ENCODE measurements around the gene ACSF2. TPM values are rescaled to one million over a fixed set of nuclear protein-coding genes. Genes with fewer than 3 reads are reported as not detected.
A peak's percentile ranks its signal among the peaks of the same experiment; 100 is the strongest.

ACSF2 gene
- polyA plus RNA-seq, 1 of the 3 experiments (the other 2 are of a cell fraction), result 46.6 TPM

GRCh38 chr17:50422738-50423137 lies 3.3 kb upstream of the ACSF2 start:
- no peak for DNase-seq
- H3F3A ChIP-seq (replicated peaks; ENCODE audit: insufficient read depth), result peaks cover 39% of the 10 kb centered on the region
- POLR2A ChIA-PET, result no interaction called here
- H3K4me1 ChIP-seq (ENCODE audit: control insufficient read depth in 1 of 2, insufficient read depth in 2 of 2, low read depth in 1 of 2, low read length in 1 of 2), result peaks cover 21% of the 10 kb centered on the region in 2 experiments; a peak in 3 of 4 replicates
- H2AFZ ChIP-seq (ENCODE audit: low read depth), result no peak overlapping the region
- H3K79me2 ChIP-seq (ENCODE audit: insufficient read depth), result peaks cover 22% of the 10 kb centered on the region
- no peak overlapping the region for H3K4me2 ChIP-seq
- H3K36me3 ChIP-seq (replicated peaks in 1 of 2; ENCODE audit: control insufficient read depth in 1 of 2, insufficient read depth in 2 of 2, low read length in 1 of 2), result no peaks in the 10 kb centered on the region
- no peak overlapping the region for H3K9ac ChIP-seq
- no peak overlapping the region for H3K27ac ChIP-seq (ENCODE audit: low read depth in 2 of 2, low read length in 1 of 2)
- no peaks in the 10 kb centered on the region for H4K20me1 ChIP-seq (ENCODE audit: insufficient read depth)
- H3K9me3 ChIP-seq, result no peaks in the 10 kb centered on the region
- H3K4me3 ChIP-seq (ENCODE audit: low read depth in 2 of 2, low read length in 1 of 2), result no peak overlapping the region
- WGBS (ENCODE audit: low lambda C conversion rate), result 97% methylated on average over 2 of the region's 2 CpGs
- CTCF ChIA-PET, result interaction anchor here (0.9 to 1.4 kb wide), 3 partner anchors 9 to 26 kb away, joined by 3 to 5 read pairs (median 5); partner anchors contain the start of gene LRRC59
- H3K9me2 ChIP-seq, result no peaks in the 10 kb centered on the region
- no peaks in the 10 kb centered on the region for H3K27me3 ChIP-seq (ENCODE audit: insufficient read depth)
- no peak for TF ChIP-seq IRF3 (IDR thresholded peaks at IDR 0.05; ENCODE audit: low read depth, low read length)
- TF ChIP-seq SMC3 (IDR thresholded peaks at IDR 0.05; ENCODE audit: low read depth, low read length), result no peak
- TF ChIP-seq TAF1 (IDR thresholded peaks at IDR 0.05; ENCODE audit: borderline replicate concordance, low read depth, low read length), result no peak
- TF ChIP-seq RXRA (IDR thresholded peaks at IDR 0.05; ENCODE audit: borderline replicate concordance, low read depth), result no peak

GRCh38 chr17:50423553-50424159 lies 2.4 kb upstream of the ACSF2 start:
- 28% methylated on average over 6 of the region's 6 CpGs for WGBS (ENCODE audit: low lambda C conversion rate)
- CTCF ChIA-PET, result no interaction called here
- Histone ChIP-seq H3K4me1 (ENCODE audit: control insufficient read depth in 1 of 2, insufficient read depth in 2 of 2, low read depth in 1 of 2, low read length in 1 of 2) (peaks cover 21 to 23% of the 10 kb centered on the region in 2 experiments; a peak in 3 of 4 replicates), H3K9ac (no peak overlapping the region; the same call in 1 of the 2 replicates), H3K27ac (ENCODE audit: low read depth in 2 of 2, low read length in 1 of 2) (peak overlapping the region; percentile 45 to 74; a peak in 3 of 4 replicates), H4K20me1 (ENCODE audit: insufficient read depth) (no peaks in the 10 kb centered on the region), H3K36me3 (replicated peaks in 1 of 2; ENCODE audit: control insufficient read depth in 1 of 2, insufficient read depth in 2 of 2, low read length in 1 of 2) (no peaks in the 10 kb centered on the region), H3K79me2 (ENCODE audit: insufficient read depth) (peaks cover 30% of the 10 kb centered on the region), H3K4me3 (ENCODE audit: low read depth in 2 of 2, low read length in 1 of 2) (no peak overlapping the region; a peak in 1 of 4 replicates), H3F3A (replicated peaks; ENCODE audit: insufficient read depth) (peaks cover 39% of the 10 kb centered on the region), H3K9me2 (no peaks in the 10 kb centered on the region), H2AFZ (ENCODE audit: low read depth) (peak overlapping the region; percentile 70; the same call in 1 of the 2 replicates), H3K4me2 (peak overlapping the region; percentile 94), H3K27me3 (ENCODE audit: insufficient read depth) (no peaks in the 10 kb centered on the region), H3K9me3 (no peaks in the 10 kb centered on the region)
- no peak for DNase-seq
- POLR2A ChIA-PET, result no interaction called here
- TF ChIP-seq EZH2phosphoT487 (IDR thresholded peaks at IDR 0.05; ENCODE audit: borderline replicate concordance, low read depth), result no peak
- no peak; the same call in 1 of the 2 replicates for TF ChIP-seq JUND (IDR thresholded peaks at IDR 0.05)
- TF ChIP-seq RFX5 (IDR thresholded peaks at IDR 0.05; ENCODE audit: low read length), result no peak
- peak; percentile 33; the same call in 1 of the 2 replicates for TF ChIP-seq POLR2AphosphoS5 (IDR thresholded peaks at IDR 0.05; ENCODE audit: low read depth, low read length)
- no peak for TF ChIP-seq TAF1 (IDR thresholded peaks at IDR 0.05; ENCODE audit: borderline replicate concordance, low read depth, low read length)
- TF ChIP-seq MXI1 (IDR thresholded peaks at IDR 0.05; ENCODE audit: low read depth, low read length), result no peak
- TF ChIP-seq NFIC (IDR thresholded peaks at IDR 0.05; ENCODE audit: borderline replicate concordance), result peak; percentile 47
- TF ChIP-seq GATA2 (CRISPR knock-in tag; IDR thresholded peaks at IDR 0.05), result no peak
- peak; percentile 77 for TF ChIP-seq ELF1 (IDR thresholded peaks at IDR 0.05)
- TF ChIP-seq MEF2A (IDR thresholded peaks at IDR 0.05; ENCODE audit: borderline replicate concordance, low read depth), result no peak
- TF ChIP-seq USF1 (IDR thresholded peaks at IDR 0.05; ENCODE audit: borderline replicate concordance, low read depth), result peak; percentile 75; the same call in 1 of the 2 replicates
- 0 out of 2 replicates have a peak, but pooled peaks have one; percentile 4 for TF ChIP-seq REST (IDR thresholded peaks at IDR 0.05; ENCODE audit: low read depth, low read length)
- no peak for TF ChIP-seq RXRA (IDR thresholded peaks at IDR 0.05; ENCODE audit: borderline replicate concordance, low read depth)
- TF ChIP-seq FOXM1 (IDR thresholded peaks at IDR 0.05; ENCODE audit: low read depth), result no peak
- TF ChIP-seq EP300 (IDR thresholded peaks at IDR 0.05; ENCODE audit: borderline replicate concordance in 1 of 2, low read depth in 1 of 2, low read length in 1 of 2), result peak in 1 of 2 experiments; percentile 32; a peak in 1 of 4 replicates
- peak; percentile 82; the same call in 1 of the 2 replicates for TF ChIP-seq FOSL2 (IDR thresholded peaks at IDR 0.05; ENCODE audit: borderline replicate concordance, low read depth)
- TF ChIP-seq RCOR1 (IDR thresholded peaks at IDR 0.05; ENCODE audit: low read length), result no peak
- no peak; the same call in 1 of the 2 replicates for TF ChIP-seq TCF12 (IDR thresholded peaks at IDR 0.05)
- TF ChIP-seq NRF1 (IDR thresholded peaks at IDR 0.05; ENCODE audit: low read depth, low read length), result no peak

All from SK-N-SH (cell line).